ENCODE results near the gene RAD51D. TPM values are rescaled to one million over a fixed set of nuclear protein-coding genes. Genes with fewer than 3 reads are reported as not detected.
"Not testable (repeated sequence)": the region's sequence is repeated elsewhere in the genome, so short reads cannot be mapped to it uniquely, and the experiment has no call there.

The RAD51D gene
- total RNA-seq, 2 experiments from 2014 or later: 19.9 to 31.8 TPM

GRCh38 chr17:35117984-35118383, 1.7 kb downstream of the RAD51D start:
- Mint-ChIP-seq H3K4me1 (peaks cover 33% of the 10 kb centered on the region), H3K27ac (peak overlapping the region; percentile 67), H3K4me3 (peak overlapping the region; percentile 85), H3K9me3 (ENCODE audit: low read depth) (no peaks in the 10 kb centered on the region), H3K36me3 (ENCODE audit: low read depth) (peaks cover 23% of the 10 kb centered on the region), H3K27me3 (no peaks in the 10 kb centered on the region)
- ATAC-seq (peak; percentile 49), DNase-seq (peak; percentile 64)
- CTCF ChIA-PET: interaction anchor here (1.5 to 3.7 kb wide), 7 partner anchors 28 to 576 kb away, joined by 6 to 28 read pairs (median 15); partner anchors contain the start of gene LIG3
- intact Hi-C loops (cut with DNase I, micrococcal nuclease): loop anchor here (2.0 to 5.0 kb wide), 4 partner anchors 296 to 917 kb away; no protein-coding TSS in a partner anchor
- POLR2A ChIA-PET: interaction anchor here (0.6 to 0.7 kb wide), 2 partner anchors 19 to 664 kb away, joined by 3 to 5 read pairs; no protein-coding TSS in a partner anchor

- H3K9me3 Mint-ChIP-seq (ENCODE audit: low read depth): no peaks in the 10 kb centered on the region
- ChIA-PET POLR2A (interaction anchor here (0.5 kb wide), 1 partner anchor 421 kb away, joined by 3 read pairs; no protein-coding TSS in a partner anchor), CTCF (interaction anchor here (2.5 kb wide), 1 partner anchor 118 kb away, joined by 15 read pairs; no protein-coding TSS in a partner anchor)
- ATAC-seq (no peak), DNase-seq (no peak)
- no peak overlapping the region for H3K27ac Mint-ChIP-seq
- intact Hi-C loops (cut with DNase I, micrococcal nuclease): loop anchor here in 1 of 2 experiments (5.0 kb wide), 1 partner anchor 295 kb away; no protein-coding TSS in a partner anchor
- no peak overlapping the region for H3K4me3 Mint-ChIP-seq
- peaks cover 33% of the 10 kb centered on the region for H3K4me1 Mint-ChIP-seq
- H3K27me3 Mint-ChIP-seq: no peaks in the 10 kb centered on the region
- H3K36me3 Mint-ChIP-seq (ENCODE audit: low read depth): peaks cover 23% of the 10 kb centered on the region
Observed at GRCh38 chr17:35116845-35117244, 2.8 kb downstream of the RAD51D start.

GRCh38 chr17:35110791-35111190, 8.9 kb downstream of the RAD51D start:
- intact Hi-C loops (cut with DNase I, micrococcal nuclease); H3K27ac Mint-ChIP-seq; H3K27me3 Mint-ChIP-seq; DNase-seq; H3K9me3 Mint-ChIP-seq (ENCODE audit: low read depth); POLR2A ChIA-PET; H3K4me1 Mint-ChIP-seq; ATAC-seq; H3K4me3 Mint-ChIP-seq: not testable (repeated sequence)
- peaks cover 29% of the 10 kb centered on the region for H3K36me3 Mint-ChIP-seq (ENCODE audit: low read depth)
- CTCF ChIA-PET: interaction anchor here (1.4 to 1.7 kb wide), 2 partner anchors 9 to 89 kb away, joined by 3 to 7 read pairs; partner anchors contain the start of gene RAD51D

- Mint-ChIP-seq H3K9me3 (ENCODE audit: low read depth) (no peaks in the 10 kb centered on the region), H3K27me3 (no peaks in the 10 kb centered on the region), H3K4me3 (no peak overlapping the region), H3K27ac (no peak overlapping the region), H3K4me1 (peaks cover 7% of the 10 kb centered on the region), H3K36me3 (ENCODE audit: low read depth) (peaks cover 37% of the 10 kb centered on the region)
- POLR2A ChIA-PET: no interaction called here
- CTCF ChIA-PET: interaction anchor here (0.8 kb wide), 1 partner anchor 131 kb away, joined by 4 read pairs; no protein-coding TSS in a partner anchor
- no peak for ATAC-seq
- DNase-seq: no peak
- intact Hi-C loops (cut with DNase I, micrococcal nuclease): no loop called here
Observed at GRCh38 chr17:35104844-35105450, 14.7 kb downstream of the RAD51D start.

GRCh38 chr17:35103271-35103670, 16.4 kb downstream of the RAD51D start:
- Mint-ChIP-seq H3K36me3 (ENCODE audit: low read depth) (peaks cover 40% of the 10 kb centered on the region), H3K4me3 (no peak overlapping the region), H3K27me3 (no peaks in the 10 kb centered on the region), H3K27ac (no peak overlapping the region), H3K4me1 (peaks cover 5% of the 10 kb centered on the region), H3K9me3 (ENCODE audit: low read depth) (no peaks in the 10 kb centered on the region)
- ATAC-seq (no peak), DNase-seq (no peak)
- intact Hi-C loops (cut with DNase I, micrococcal nuclease): no loop called here
- ChIA-PET POLR2A (no interaction called here), CTCF (interaction anchor here (0.7 to 1.6 kb wide), 3 partner anchors 11 to 99 kb away, joined by 3 to 10 read pairs (median 3); partner anchors contain the start of gene RAD51D)

- POLR2A ChIA-PET: no interaction called here
- intact Hi-C loops (cut with DNase I, micrococcal nuclease): no loop called here
- peaks cover 5% of the 10 kb centered on the region for H3K4me1 Mint-ChIP-seq
- peaks cover 36% of the 10 kb centered on the region for H3K36me3 Mint-ChIP-seq (ENCODE audit: low read depth)
- no peak overlapping the region for H3K27ac Mint-ChIP-seq
- DNase-seq (no peak), ATAC-seq (no peak)
- H3K9me3 Mint-ChIP-seq (ENCODE audit: low read depth): no peaks in the 10 kb centered on the region
- CTCF ChIA-PET: interaction anchor here (1.6 kb wide), 1 partner anchor 18 kb away, joined by 10 read pairs; the partner anchor contains the start of gene RAD51D
- no peaks in the 10 kb centered on the region for H3K27me3 Mint-ChIP-seq
- no peak overlapping the region for H3K4me3 Mint-ChIP-seq
Observed at GRCh38 chr17:35101725-35102124, 17.9 kb downstream of the RAD51D start.

GRCh38 chr17:35101036-35101435, 18.6 kb downstream of the RAD51D start:
- intact Hi-C loops (cut with DNase I, micrococcal nuclease): no loop called here
- H3K4me3 Mint-ChIP-seq: no peak overlapping the region
- H3K27me3 Mint-ChIP-seq: no peaks in the 10 kb centered on the region
- H3K36me3 Mint-ChIP-seq (ENCODE audit: low read depth): peaks cover 29% of the 10 kb centered on the region
- no peak overlapping the region for H3K27ac Mint-ChIP-seq
- ChIA-PET CTCF (interaction anchor here (1.7 kb wide), 1 partner anchor 11 kb away, joined by 7 read pairs; no protein-coding TSS in a partner anchor), POLR2A (no interaction called here)
- DNase-seq: no peak
- ATAC-seq: no peak
- no peaks in the 10 kb centered on the region for H3K9me3 Mint-ChIP-seq (ENCODE audit: low read depth)
- peaks cover 5% of the 10 kb centered on the region for H3K4me1 Mint-ChIP-seq

- peaks cover 5% of the 10 kb centered on the region for H3K4me1 Mint-ChIP-seq
- ChIA-PET POLR2A (no interaction called here), CTCF (interaction anchor here (1.7 kb wide), 1 partner anchor 10 kb away, joined by 7 read pairs; no protein-coding TSS in a partner anchor)
- H3K4me3 Mint-ChIP-seq: no peak overlapping the region
- intact Hi-C loops (cut with DNase I, micrococcal nuclease): no loop called here
- H3K9me3 Mint-ChIP-seq (ENCODE audit: low read depth): no peaks in the 10 kb centered on the region
- ATAC-seq (no peak), DNase-seq (no peak)
- peaks cover 27% of the 10 kb centered on the region for H3K36me3 Mint-ChIP-seq (ENCODE audit: low read depth)
- H3K27ac Mint-ChIP-seq: no peak overlapping the region
- H3K27me3 Mint-ChIP-seq: no peaks in the 10 kb centered on the region
Observed at GRCh38 chr17:35099908-35100307, 19.8 kb downstream of the RAD51D start.

GRCh38 chr17:35097776-35098175, 21.9 kb downstream of the RAD51D start:
- ChIA-PET CTCF (interaction anchor here (0.6 to 1.6 kb wide), 2 partner anchors 22 to 61 kb away, joined by 4 to 5 read pairs; partner anchors contain the start of gene RAD51D), POLR2A (interaction anchor here (0.7 kb wide), 1 partner anchor 29 kb away, joined by 4 read pairs; no protein-coding TSS in a partner anchor)
- H3K27me3 Mint-ChIP-seq: no peaks in the 10 kb centered on the region
- intact Hi-C loops (cut with DNase I, micrococcal nuclease): no loop called here
- no peak overlapping the region for H3K4me3 Mint-ChIP-seq
- H3K36me3 Mint-ChIP-seq (ENCODE audit: low read depth): peaks cover 22% of the 10 kb centered on the region
- no peak overlapping the region for H3K27ac Mint-ChIP-seq
- ATAC-seq (no peak), DNase-seq (no peak)
- peaks cover 5% of the 10 kb centered on the region for H3K4me1 Mint-ChIP-seq
- H3K9me3 Mint-ChIP-seq (ENCODE audit: low read depth): no peaks in the 10 kb centered on the region

- no peak overlapping the region for H3K27ac Mint-ChIP-seq
- CTCF ChIA-PET: interaction anchor here (0.9 to 2.2 kb wide), 2 partner anchors 24 to 98 kb away, joined by 3 to 12 read pairs; partner anchors contain the start of gene RAD51D
Observed at GRCh38 chr17:35095741-35096140, 23.9 kb downstream of the RAD51D start.

GRCh38 chr17:35094902-35095301, 24.8 kb downstream of the RAD51D start:
- DNase-seq (no peak), ATAC-seq (peak; percentile 68)
- H3K4me3 Mint-ChIP-seq: no peak overlapping the region
- peaks cover 11% of the 10 kb centered on the region for H3K4me1 Mint-ChIP-seq
- intact Hi-C loops (cut with DNase I, micrococcal nuclease): no loop called here
- peaks cover 9% of the 10 kb centered on the region for H3K36me3 Mint-ChIP-seq (ENCODE audit: low read depth)
- no peak overlapping the region for H3K27ac Mint-ChIP-seq
- no peaks in the 10 kb centered on the region for H3K27me3 Mint-ChIP-seq
- ChIA-PET POLR2A (no interaction called here), CTCF (interaction anchor here (0.6 to 2.2 kb wide), 5 partner anchors 10 to 97 kb away, joined by 3 to 12 read pairs (median 4); partner anchors contain the start of gene RAD51D)
- H3K9me3 Mint-ChIP-seq (ENCODE audit: low read depth): no peaks in the 10 kb centered on the region

More at GRCh38 chr17:35095741-35096140, 23.9 kb downstream of the RAD51D start:
- Mint-ChIP-seq H3K4me3 (no peak overlapping the region), H3K4me1 (peaks cover 10% of the 10 kb centered on the region), H3K27me3 (no peaks in the 10 kb centered on the region), H3K9me3 (ENCODE audit: low read depth) (no peaks in the 10 kb centered on the region), H3K36me3 (ENCODE audit: low read depth) (peaks cover 15% of the 10 kb centered on the region)
- DNase-seq (no peak), ATAC-seq (no peak)
- intact Hi-C loops (cut with DNase I, micrococcal nuclease): no loop called here
- POLR2A ChIA-PET: no interaction called here
